ENCODE measurements around the gene RPS6KC1. TPM values are rescaled to one million over a fixed set of nuclear protein-coding genes. Genes with fewer than 3 reads are reported as not detected.

RPS6KC1 gene
- total and polyA plus RNA-seq, 7 donors: 3.9 to 37.4 (median 23.1) TPM

DNA sequence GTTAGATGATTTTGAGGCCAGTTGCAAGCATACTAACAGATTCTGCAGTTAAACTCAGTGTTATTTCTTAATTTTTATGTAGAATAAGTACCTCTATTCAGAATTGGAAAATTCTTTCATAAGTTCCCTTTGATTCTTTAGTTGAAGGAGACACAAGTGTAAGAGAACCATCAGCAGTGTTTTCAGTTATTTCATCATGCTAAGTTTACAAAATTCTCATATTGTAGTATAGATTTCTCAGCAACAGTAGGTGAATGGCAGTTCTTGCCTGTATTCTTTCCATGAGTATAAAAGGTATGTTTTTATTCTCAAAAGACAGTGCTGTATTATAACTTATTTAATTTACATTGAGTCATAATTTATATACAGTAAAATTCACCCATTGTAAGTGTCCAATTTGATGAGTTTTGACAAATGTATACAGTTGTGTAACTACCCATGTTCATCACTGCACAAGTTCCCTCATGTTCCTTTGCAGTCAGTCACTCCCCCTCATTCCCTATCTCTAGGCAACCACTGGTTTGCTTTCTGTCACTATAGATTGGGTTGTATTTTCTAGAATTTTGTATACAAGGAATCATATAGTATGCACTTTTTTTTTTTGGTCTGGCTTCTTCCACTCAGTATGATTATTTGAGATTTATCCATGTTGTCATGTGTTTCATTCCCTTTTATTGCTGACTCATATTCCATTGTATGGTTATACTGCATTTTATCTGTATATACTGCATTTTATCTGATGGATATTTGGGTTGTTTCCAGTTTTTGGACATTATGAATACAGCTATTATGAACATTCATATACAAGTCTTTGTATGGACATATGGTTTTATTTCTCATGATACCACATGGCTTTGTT is 3.9 kb downstream of the RPS6KC1 start:
- Histone ChIP-seq H3K36me3 (no peaks in the 10 kb centered on the region), H3K27me3 (no peaks in the 10 kb centered on the region), H3K27ac (no peak overlapping the region), H3K4me1 (peaks cover 0 to 25% (median 10%) of the 10 kb centered on the region in 4 donors), H3K4me3 (no peak overlapping the region), H3K9me3 (no peaks in the 10 kb centered on the region)
- intact Hi-C loops (cut with DNase I): no loop called here
- no peak for TF ChIP-seq POLR2A (IDR thresholded peaks at IDR 0.05)
- TF ChIP-seq, protein P1, sequence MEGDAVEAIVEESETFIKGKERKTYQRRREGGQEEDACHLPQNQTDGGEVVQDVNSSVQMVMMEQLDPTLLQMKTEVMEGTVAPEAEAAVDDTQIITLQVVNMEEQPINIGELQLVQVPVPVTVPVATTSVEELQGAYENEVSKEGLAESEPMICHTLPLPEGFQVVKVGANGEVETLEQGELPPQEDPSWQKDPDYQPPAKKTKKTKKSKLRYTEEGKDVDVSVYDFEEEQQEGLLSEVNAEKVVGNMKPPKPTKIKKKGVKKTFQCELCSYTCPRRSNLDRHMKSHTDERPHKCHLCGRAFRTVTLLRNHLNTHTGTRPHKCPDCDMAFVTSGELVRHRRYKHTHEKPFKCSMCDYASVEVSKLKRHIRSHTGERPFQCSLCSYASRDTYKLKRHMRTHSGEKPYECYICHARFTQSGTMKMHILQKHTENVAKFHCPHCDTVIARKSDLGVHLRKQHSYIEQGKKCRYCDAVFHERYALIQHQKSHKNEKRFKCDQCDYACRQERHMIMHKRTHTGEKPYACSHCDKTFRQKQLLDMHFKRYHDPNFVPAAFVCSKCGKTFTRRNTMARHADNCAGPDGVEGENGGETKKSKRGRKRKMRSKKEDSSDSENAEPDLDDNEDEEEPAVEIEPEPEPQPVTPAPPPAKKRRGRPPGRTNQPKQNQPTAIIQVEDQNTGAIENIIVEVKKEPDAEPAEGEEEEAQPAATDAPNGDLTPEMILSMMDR (IDR thresholded peaks at IDR 0.05): no peak
- no peak for TF ChIP-seq POLR2AphosphoS5 (IDR thresholded peaks at IDR 0.05)
- no peak for TF ChIP-seq EP300 (IDR thresholded peaks at IDR 0.05)
- DNase-seq: no peak

DNA sequence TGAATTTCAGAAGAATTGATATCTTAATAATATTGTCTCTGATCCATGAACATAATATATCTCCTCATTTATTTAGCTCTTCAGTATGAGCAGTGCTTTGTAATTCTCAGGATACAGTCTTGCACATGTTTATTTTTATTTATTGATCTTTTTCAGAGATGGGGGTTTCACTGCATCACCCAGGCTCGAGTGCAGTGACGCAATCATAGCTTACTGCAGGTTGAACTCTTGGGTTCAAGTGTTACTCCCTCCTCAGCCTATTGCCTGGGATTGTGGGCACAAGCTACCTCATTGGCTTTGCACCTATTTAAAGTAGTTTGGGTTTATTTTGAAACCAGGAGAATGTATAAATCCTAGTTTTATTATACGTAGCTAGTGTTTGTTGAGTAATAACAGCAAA is 4.7 kb downstream of the RPS6KC1 start:
- Histone ChIP-seq H3K4me1 (peaks cover 0 to 20% (median 10%) of the 10 kb centered on the region in 4 donors), H3K4me3 (no peak overlapping the region), H3K9me3 (no peaks in the 10 kb centered on the region), H3K36me3 (no peaks in the 10 kb centered on the region), H3K27ac (no peak overlapping the region), H3K27me3 (no peaks in the 10 kb centered on the region)
- intact Hi-C loops (cut with DNase I): no loop called here
- TF ChIP-seq, protein P1 (IDR thresholded peaks at IDR 0.05): no peak
- TF ChIP-seq EP300 (IDR thresholded peaks at IDR 0.05) (no peak), POLR2A (IDR thresholded peaks at IDR 0.05) (no peak), POLR2AphosphoS5 (IDR thresholded peaks at IDR 0.05) (no peak)
- DNase-seq: no peak
- 79 to 85% methylated on average over 3 of the region's 3 CpGs for WGBS, 2 donors

DNA sequence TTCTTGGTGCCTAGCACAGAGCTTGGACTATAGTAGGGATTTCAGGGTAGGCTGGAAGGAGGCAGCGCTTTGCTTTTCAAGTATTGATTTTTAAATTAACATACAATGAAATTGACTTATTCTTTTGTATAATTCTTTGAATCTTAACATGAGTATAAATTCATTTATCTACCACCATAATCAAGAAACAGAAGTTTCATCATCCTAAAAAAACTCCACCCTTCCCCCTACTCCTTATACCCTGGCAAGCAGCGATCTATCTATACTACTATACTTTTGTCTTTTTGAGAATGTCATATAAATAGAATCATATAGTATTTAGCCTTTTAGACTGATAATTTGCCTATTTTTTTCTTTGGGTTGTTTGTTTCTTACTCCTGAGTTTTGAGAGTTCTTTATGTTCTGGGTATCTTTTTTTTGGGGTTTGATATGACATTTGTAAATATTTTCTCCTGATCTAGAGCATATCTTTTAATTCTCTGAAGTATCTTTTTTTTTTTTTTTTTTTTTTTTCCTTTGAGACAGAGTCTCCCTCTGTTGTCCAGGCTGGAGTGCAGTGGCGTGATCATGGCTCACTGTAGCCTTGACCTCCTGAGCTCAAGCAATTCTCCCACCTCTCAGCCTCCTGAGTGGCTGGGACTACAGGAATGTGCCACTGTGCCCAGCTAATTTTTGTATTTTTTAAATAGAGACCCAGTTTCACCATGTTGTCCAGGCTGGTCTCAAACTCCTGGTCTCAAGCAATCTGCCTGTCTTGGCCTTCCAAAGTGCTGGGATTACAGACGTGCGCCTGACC is 6.4 kb downstream of the RPS6KC1 start:
- WGBS, 2 donors: 92 to 95% methylated on average over 5 of the region's 5 CpGs
- H3K27ac ChIP-seq: no peak overlapping the region
- H3K4me3 ChIP-seq: no peak overlapping the region
- no peak for TF ChIP-seq EP300 (IDR thresholded peaks at IDR 0.05)
- TF ChIP-seq POLR2AphosphoS5 (IDR thresholded peaks at IDR 0.05): no peak
- TF ChIP-seq, protein P1 (IDR thresholded peaks at IDR 0.05): no peak
- TF ChIP-seq POLR2A (IDR thresholded peaks at IDR 0.05): no peak
- H3K36me3 ChIP-seq: no peaks in the 10 kb centered on the region
- intact Hi-C loops (cut with DNase I): no loop called here
- H3K4me1 ChIP-seq: peaks cover 0 to 10% (median 3%) of the 10 kb centered on the region in 4 donors
- no peaks in the 10 kb centered on the region for H3K9me3 ChIP-seq
- DNase-seq: no peak
- no peaks in the 10 kb centered on the region for H3K27me3 ChIP-seq

DNA sequence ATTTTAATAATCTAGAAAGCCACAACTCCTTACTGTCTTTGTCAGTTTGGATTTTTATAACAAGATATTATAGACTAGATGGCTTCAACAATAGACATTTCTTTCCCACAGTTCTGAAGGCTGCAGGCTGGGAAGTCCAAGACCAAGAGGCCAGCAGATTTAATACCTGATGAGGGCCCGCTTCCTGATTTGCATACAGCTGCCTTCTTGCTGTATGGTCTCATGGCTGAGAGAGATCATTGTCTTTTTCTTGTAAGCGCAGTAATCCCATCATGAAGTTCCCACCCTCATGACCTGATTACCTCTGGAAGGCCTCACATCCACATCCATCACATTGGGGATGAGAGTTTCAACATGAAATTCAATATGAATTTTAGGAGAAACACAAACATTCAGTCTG is 9.8 kb downstream of the RPS6KC1 start:
- Histone ChIP-seq H3K9me3 (no peaks in the 10 kb centered on the region), H3K4me3 (no peak overlapping the region), H3K36me3 (no peaks in the 10 kb centered on the region), H3K27ac (no peak overlapping the region), H3K4me1 (no peaks in the 10 kb centered on the region), H3K27me3 (no peaks in the 10 kb centered on the region)
- WGBS, 2 donors: 96 to 99% methylated on average over 2 of the region's 2 CpGs
- TF ChIP-seq POLR2AphosphoS5 (IDR thresholded peaks at IDR 0.05) (no peak), POLR2A (IDR thresholded peaks at IDR 0.05) (no peak), EP300 (IDR thresholded peaks at IDR 0.05) (no peak)
- TF ChIP-seq, protein P1 (IDR thresholded peaks at IDR 0.05): no peak
- intact Hi-C loops (cut with DNase I): no loop called here
- no peak for DNase-seq

Data from sigmoid colon (tissue), 7 donors.